ENCODE results near the gene CPED1.
"Not testable (repeated sequence)": the region's sequence is repeated elsewhere in the genome, so short reads cannot be mapped to it uniquely, and the experiment has no call there.

Gene CPED1

DNA sequence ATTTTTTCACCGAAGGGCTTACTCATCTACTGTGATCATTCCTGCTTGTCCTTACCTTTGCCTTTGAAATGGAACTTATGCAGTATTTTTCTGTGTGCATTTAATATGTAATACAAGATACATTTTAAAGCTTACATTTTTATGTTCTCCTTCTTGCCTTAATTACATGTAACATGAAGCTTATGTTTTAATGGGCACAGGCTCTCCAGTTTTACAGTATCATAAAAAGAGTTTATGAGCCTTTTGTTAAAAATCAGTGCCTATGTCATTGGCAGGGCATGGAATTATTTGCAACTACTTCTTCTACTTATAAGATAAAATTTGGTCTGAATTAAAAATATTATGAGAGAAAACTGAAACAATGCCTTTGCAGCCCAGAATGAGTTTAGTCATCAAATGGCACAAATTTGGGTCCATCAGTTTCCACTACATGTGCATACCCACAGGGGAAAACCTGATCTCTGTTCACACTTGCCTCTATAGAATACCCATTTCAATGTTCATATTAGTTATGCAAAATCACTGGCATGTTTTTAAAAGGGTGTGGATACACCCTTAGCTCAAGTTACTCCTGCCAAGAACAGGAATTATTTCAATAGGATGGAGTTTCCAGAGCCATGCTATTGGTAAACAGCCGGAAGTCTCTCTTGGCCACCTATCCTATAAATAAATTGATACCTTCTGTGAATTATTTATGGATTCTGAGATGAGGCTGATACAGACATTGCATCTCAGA lies 312.3 kb downstream of the CPED1 start:
- DNase-seq = peak; percentile 7

DNA sequence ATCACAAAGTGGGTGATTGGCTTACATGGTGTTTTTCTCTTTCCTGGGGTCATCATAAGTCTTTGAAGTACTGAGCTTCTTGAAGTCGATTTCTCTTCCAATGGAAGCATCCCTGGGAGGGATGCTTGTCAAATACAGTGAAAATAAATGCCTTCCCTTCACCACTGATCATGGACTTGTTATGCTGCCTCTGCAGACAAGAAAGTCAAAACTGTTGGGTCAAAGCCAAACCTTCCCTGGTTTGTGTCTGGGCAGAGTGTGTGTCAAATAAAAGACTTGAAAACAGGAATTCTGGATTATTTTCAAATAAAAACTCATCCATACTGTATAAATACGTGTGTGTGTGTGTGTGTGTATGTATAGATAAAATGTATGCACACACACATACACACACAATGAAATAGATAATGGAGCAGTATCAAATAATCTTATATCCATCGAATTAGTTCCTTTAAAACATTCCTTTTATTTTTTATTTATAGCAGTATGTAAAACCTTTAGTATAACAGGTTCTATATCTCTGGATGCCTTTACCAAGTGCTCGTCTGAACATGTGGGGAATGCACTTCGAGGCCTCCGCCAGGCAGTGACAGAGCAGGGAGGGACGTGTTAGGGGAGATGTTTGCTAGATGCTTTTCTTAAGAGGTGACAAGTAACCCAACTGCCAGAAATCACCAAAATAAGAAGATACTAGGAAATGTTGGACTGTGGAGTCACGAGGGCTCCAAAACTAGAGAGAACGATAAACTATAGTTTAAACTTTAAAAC lies 313.1 kb downstream of the CPED1 start:
- peak; percentile 10 for DNase-seq

DNA sequence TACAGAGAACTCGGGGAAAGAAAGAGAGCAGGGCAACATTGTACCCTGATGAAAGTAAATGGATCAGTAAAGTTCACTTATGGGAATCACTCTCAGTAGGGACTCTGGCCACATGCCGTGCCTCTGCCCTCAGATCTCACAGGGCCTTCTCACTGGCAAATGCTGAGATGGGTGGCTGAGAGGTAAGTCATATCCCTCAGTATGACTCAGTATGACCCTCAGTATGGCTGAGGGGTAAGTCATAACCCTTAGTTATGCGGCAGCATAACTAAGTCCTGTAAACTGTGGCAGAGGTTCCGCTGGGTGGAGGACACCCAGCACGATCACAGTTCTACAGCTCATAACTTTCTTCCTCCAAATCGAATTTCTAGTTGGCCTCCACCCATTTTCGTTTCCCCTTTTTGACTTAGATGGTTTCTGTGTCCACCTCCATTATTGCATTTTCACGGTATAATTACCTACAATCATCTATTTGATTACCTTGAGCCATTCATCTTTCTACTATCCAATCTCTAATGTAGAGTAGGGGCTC lies 313.8 kb downstream of the CPED1 start:
- DNase-seq = no peak

DNA sequence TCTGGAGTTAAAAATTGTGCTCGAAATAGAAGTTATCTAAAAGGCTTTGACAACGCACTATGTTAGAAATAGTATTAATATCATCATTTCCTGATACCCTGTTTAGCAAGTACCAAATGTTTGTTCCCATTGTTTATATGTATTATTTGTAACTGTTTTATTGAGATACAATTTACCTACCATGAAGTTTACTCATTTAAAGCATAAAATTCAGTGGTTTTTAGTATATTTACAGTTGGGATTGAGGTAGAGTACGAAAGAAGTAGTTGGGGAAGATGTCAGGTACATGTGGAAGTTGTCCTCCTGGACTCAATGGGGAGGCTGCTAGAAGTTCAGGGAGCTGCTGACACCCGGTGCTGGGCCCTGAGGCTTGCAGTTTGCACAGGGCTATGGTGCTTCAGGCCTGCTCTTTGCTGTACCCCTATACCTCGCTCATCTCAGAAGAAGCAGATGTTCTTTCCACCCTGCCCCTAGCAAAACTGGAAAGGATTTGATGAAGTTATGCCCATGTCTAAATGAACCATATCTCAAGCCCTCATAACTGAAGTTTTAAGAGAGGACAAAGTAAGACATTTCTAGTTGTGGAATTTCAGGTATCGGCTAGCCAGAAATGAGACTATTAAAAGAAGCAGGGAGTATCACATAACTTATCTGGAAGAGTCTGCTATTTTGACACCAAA lies 315.1 kb downstream of the CPED1 start:
- no peak for DNase-seq

DNA sequence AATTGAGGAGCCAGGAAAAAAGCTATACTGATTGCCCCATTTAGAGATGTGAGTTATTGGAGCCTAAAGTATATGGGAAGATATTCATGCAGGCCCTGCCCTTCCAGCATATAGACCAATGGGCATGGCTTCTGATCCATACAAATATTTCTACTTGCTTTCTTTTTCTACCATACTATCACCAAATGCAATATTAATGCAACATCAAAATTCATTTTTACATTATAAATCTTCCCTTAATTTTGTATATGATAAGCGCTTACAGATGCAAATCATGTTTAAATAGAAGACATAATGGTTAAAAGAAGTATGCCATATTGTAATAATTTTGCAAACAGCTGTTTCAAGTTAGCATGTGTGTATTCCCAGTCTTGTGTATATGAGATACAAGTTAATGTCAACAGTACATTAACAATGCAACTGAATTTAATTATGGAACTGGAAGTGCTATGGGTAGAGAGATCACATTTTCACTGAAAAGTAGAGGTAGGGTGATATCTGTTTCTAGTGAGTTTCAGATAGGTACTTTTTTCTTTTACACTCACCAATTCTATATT lies 315.7 kb downstream of the CPED1 start:
- DNase-seq = no peak

DNA sequence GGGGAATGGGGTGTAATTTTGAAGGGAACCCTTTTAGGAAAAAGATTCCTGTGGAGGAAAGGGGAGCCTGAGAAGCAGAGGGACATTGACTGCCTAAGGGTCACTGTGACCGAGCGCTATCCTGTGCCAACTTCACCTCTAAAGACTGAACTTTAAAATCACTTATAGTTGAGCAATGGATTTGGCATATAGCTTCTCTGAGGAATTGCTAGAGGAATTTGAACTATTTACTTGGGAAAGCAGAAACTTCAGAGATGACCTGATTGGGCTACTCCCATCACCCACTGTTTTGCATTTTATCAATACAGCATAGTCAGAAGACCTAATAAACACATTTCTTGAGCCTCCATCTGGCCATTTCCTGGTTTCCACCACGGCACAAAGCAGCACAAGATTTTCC lies 316.6 kb downstream of the CPED1 start:
- no peak for DNase-seq

DNA sequence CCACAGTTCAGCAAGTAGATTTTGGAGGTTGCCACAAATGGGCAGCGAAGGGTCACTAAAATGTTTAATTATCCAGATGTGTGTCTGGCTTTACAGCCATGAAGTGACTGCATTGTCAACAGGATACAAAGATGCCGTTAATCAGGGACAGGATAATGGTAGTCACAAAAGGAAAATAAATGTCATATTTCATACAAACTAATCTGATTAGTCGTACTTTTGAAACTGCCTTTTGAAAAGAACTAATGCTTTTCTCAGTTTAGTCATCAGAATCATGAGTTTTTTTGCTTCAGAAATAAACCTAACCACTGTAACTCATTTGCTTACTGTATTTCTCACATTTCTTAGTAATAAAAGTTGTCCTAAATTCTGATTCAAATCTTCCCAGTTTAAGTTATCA lies 318.1 kb downstream of the CPED1 start:
- DNase-seq = no peak

DNA sequence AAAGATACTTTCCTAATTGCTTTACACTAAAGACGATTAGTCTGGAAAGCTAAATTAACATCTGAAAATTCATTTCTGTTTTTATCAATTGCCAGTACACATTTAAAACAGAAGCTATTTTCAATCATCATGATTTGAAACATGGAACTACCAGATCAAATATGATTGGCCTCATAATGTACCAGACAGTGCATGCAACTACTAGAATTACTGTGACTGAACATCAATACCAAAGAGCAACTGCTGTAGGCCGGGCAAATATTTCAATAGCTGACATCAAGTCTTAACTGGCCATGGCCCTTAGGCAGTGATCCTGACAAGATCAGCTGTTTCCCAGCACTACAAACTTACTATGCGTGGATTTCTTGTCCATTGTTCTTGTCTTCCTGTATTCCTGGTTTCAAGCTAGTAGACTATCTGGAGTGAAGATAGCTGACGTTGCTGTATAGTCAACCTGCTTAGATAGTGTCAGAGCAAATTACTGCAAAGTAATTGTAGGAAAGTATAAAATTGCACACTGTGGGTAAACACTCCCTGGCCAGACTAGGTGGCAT lies 318.6 kb downstream of the CPED1 start:
- no peak for DNase-seq

DNA sequence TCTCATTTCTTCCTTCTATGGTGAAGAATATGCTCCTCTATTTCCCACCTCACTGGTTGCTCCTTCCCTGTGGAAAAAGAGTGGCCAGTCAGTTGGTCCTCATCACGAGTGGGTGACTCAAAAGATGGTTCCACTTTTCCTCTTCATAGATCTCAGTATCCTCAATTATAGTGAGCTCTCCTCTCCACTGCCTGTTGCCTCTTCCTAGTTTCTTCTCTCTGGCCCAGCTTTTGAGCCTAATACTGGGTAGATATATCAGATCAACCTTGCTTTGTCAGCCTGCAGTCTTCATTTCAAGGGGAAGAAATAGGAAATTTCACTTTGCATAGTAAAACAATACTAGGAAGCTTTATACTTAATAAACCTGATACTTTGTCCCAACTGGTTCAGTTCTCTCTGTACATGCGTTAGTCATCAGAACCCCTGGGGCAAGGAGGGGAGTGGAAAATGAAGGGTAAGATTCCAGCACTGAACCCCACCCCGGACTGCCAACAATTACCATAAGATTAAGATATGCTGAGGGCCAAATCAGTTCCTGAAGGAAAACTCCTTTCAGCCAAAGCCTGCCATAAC lies 324.8 kb downstream of the CPED1 start:
- no peak for DNase-seq

DNA sequence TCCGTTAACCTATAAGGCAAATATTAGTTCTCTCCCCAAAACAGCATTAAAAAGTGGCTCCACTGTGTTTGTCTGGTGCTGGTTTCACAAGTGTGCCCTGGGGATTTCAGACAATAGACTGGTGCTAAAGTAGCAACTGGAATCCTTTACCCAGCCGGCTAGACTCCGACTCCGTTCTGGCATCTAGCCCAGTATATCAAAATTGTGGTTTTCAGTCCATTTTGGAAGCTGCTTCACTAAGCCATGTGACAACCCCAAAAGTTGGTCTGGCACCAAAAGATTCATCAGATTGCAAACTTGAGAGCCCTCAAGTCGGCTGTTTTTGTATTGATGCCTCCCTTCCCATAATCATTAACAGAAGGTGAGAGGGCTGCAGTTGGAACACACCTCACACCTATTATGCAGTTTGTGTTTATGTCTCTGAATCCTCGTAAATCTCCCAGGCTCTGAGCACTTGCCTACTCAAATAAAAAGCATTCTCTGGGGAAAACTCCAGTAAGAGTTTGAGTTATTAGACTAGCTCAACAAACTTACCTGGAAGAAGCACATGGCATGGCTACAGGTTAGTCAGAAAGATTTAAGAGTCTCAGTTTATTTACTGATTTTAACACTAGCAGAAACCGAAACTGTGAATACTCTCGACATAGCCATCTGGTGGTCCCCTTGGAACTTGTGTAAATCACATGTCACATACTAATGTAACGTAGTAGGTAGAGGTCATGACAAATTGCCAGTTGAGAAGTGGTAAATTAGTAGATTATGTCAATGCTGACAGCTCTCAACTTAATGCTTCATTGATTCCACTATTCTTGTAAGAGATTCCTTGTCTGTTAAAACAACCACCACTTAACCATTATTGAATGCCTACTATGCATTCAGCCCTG lies 325.5 kb downstream of the CPED1 start:
- DNase-seq = peak; percentile 86

DNA sequence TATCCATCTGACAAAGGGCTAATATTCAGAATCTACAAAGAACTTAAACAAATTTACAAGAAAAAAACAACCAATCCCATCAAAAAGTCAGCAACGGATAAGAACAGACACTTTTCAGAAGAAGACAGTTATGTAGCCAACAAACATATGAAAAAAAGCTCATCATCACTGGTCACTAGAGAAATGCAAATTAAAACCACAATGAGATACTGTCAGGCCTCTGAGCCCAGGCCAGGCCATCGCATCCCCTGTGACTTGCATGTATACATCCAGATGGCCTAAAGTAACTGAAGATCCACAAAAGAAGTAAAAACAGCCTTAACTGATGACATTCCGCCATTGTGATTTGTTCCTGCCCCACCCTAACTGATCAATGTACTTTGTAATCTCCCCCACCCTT lies 326.7 kb downstream of the CPED1 start:
- DNase-seq = not testable (repeated sequence)

DNA sequence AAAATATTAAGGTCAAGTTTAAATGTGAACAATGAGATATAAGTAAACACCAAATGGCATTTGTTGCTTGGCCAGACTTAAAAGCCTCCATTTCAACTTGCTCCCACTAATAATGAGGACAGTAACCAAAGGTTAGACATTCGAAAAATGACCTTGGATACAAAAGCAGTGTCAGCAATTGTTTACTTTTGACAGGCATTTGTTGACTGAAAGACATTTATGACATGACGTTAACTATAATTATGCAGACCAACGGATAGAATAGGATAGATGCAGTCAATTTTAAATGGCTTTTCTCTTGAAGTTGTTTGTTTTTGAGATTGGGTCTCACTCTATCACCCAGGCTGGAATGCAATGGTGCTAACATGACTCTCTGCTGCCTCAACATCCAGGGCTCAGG lies 333.9 kb downstream of the CPED1 start:
- no peak for DNase-seq

DNA sequence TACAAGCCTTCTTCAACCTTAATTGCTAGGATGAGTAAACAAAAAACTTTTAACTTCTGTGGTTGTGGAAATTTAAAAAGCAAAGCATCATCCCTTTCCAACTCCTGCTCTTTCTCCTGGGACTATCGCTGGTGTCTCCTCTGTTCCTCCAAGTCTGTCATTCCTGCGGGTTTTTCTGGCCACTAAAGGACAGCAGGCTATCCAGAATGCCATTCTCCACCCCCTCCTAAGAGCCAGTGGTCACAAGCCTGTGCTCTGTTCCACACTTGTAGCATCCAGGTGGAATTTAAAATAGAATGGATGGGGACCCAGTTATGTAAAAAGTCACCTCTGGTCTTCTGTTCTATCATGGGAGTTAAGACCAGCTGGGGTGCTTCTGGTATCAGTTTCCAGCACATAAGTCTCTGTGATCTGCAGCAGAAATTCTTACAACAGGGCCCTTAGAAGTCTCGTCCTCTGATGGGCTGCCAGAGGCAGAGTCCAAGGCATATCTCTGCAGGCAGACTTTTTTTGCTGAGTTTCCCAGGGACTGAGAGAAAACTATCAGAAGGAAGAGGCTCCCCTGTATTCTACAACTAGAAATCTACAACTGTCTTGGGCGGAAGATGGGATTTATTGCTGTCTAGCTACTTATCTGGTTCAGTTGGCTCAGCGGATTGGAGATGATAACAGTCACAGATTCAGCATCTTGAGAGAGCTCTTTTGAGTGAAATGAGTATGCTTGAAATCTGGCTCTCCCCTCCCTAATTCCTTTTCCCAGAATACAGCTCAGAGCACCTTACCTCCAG lies 335.2 kb downstream of the CPED1 start:
- DNase-seq = no peak

DNA sequence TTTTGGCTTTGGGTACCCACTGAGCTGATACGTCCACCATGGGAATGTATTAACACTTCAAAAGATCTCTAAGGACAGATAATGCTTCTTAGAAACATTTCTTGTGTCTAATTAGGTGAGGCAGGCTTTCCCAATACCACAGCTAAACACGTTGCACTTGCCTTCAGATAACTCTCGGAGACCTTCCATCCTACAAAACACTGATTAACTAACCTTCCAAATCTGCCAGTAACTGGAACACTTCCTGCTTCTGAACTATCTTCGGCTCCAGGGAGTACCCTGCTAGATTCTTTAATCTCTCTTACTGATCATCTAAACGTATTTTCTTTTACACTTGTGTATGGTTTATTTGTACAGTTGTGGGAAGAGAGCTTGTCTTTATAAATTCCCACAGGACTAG lies 339.2 kb downstream of the CPED1 start:
- no peak for DNase-seq

DNA sequence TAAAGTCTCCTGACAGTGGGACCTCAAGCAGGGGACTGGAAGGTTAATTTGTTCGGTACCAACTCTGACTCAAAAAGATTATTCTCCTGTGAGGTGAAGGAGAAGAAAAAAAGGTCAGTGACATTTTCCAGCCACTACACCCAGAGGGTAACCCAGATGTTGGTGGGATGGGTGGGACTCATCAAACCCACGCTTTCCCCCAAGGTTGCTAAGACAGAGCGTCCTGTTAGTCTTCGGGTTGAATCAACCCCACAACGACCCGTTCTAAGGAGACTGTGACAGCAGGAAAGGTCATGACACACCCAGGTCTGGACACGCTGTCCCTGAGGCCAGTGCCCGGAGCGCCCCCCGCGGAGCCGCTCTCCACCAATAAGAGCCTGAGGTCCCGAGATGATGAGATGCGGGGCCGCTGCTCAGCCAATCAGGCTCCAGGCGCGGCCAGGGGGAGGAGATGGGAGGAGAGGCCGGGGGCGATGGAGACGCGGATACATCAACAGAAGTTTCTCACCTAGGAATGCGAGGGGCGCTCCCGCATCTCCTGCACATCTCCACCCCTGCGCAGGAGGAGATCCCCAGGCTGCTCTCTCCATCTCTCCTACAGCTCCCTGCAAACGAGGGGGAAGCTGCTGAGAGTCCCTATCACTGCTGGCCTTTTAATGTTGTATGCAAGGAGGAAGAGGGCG lies 340.1 kb downstream of the CPED1 start, which contains the start of gene WNT16:
WNT16 (plus strand) TSS at position 493 of the 683 bp plus-strand sequence. CDS start 293 bp downstream, outside the sequence.
- no peak for DNase-seq

DNA sequence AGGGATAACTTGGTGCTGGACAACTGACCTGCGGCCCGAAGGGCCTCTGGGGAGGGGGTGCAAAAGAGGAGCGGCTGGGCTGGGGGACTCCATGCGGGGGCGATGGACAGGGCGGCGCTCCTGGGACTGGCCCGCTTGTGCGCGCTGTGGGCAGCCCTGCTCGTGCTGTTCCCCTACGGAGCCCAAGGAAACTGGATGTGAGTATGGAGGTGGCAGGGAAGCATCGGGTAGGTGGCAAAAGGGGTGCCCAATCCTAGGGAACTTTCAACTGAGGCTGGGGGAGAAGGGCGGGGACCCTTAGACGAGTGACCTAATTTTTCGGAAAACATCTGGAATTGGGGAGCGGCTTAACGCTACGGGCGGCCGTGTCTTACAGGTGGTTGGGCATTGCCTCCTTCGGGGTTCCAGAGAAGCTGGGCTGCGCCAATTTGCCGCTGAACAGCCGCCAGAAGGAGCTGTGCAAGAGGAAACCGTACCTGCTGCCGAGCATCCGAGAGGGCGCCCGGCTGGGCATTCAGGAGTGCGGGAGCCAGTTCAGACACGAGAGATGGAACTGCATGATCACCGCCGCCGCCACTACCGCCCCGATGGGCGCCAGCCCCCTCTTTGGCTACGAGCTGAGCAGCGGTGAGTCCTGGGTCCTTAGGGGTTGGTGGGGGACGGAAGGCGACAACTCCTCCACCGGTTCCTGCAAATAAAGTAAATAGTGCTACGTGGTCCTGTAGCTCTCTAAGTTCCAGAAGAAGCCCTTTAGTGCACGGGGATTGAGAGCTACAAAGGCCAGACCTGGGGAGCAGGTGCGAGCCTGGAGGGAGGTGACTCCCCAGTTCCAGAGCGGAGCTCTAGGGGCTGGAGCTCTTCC lies 340.9 kb downstream of the CPED1 start:
- no peak for DNase-seq

DNA sequence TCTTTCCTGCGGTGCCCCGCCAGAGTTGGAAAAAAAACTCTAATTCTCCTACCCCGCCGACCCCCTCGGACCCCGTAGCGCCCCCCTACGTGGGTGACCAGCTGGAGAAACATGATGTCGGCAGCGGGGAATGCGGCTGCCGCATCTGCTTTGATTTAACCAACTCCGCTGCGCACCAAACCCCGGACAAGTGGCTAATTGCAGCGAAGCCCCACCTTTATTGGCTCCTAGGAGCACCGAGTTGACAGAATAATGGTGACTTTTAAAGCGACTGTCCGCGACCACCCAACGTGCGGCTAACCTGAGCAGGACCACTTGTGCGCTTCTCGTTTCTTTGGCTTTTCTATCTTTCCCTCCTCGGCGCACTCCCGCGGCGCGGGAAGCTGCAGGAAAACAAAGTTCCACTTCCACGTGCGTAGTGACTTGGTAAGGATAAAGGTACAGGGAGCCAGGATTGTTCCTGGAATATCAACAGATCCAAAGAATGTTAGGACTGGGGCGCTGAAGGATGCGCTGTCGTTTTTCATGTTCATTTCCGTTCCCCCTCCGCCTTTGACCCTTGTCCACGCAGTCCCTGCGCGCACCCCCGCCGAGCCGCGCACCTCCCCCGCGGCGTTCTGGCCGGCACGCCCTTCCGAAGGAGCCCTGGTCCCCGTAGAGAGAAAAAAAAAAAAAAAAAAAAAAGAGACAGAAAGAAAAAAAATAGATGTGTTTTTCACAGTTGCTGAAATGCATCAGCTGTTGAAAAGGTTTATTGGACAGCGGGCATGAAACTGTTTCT lies 341.7 kb downstream of the CPED1 start:
- DNase-seq = no peak

DNA sequence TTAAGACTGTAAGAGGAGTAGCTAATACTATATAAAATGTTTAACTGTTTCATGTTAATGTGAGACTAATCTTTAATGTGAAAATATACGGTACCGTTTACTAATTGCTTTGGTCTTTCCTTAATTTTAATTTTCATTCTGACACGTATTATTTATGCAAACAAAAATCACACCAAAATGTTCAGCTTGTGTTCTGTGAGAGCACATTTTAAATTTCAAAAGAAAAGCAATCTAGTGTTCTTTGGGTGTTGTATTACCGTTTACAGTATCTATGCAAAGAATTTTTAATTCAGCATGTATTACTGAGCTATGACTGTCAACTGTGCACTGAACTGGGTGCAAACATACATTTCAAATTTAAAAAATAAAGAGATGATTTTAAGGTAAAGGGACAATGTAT lies 342.5 kb downstream of the CPED1 start:
- no peak for DNase-seq

Measured in NCI-H446 treated with DMSO at 0.1 percent for 48 hours (cell line).